GM12892 (cell line): Measurements from ENCODE around the gene ABCG5.

Experiments
- POLR2A ChIP-seq: IDR thresholded peaks from 2 replicates; pipeline ENCODE4 v1.6.1; 2011; ENCODE audit warnings: low read depth, low read length, control low read depth
- POLR2AphosphoS5 ChIP-seq: IDR thresholded peaks from 2 replicates; pipeline ENCODE4 v1.6.1; 2011; ENCODE audit warnings: low read depth, low read length, control low read depth

- TF ChIP-seq POLR2A (no peak), POLR2AphosphoS5 (no peak)
These were observed 40.6 kb upstream of the ABCG5 start for GRCh38 chr2:43879261-43879660.
